HL-60/S4 treated with phorbol 12-myristate 13-acetate at 8.2 ng/mL for 4 days and 3 days (cell line): Measurements from ENCODE around the gene AOAH.
"Not testable (repeated sequence)": the region's sequence is repeated elsewhere in the genome, so short reads cannot be mapped to it uniquely, and the experiment has no call there.

Source experiments
- in situ Hi-C: fragments of 300-500 bp; cut with MboI; formaldehyde crosslinking; loops from 2 replicates; pipeline ENCODE4 v1.15.0; 2022; ENCODE audit warnings: low sequenced_read_pairs

AOAH gene

GRCh38 chr7:36658335-36659171 is 65.7 kb downstream of the AOAH start:
- in situ Hi-C loops = no loop called here

GRCh38 chr7:36657036-36657660 is 67.1 kb downstream of the AOAH start:
- in situ Hi-C loops = no loop called here

DNA sequence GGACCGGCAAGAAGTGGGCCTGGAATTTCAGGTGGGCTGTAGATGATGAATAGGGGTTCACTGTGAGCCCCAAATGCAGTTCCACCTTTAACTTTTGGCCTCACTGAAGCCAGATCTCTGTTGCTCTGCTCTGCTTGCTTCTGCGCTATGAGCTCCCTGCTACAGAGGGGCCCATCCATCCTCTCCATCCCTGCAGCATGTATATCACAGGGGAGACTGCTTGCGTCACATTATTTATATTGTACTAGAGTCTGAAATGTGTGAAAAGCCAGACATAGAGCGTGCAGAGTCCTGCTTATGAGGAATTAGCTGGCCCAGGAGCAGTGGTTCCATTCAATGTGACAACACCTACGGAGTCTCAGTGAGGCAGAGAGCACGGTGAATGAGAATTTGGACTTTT is 69.9 kb downstream of the AOAH start:
- in situ Hi-C loops = no loop called here

GRCh38 chr7:36653663-36654355 is 70.5 kb downstream of the AOAH start:
- in situ Hi-C loops = no loop called here

DNA sequence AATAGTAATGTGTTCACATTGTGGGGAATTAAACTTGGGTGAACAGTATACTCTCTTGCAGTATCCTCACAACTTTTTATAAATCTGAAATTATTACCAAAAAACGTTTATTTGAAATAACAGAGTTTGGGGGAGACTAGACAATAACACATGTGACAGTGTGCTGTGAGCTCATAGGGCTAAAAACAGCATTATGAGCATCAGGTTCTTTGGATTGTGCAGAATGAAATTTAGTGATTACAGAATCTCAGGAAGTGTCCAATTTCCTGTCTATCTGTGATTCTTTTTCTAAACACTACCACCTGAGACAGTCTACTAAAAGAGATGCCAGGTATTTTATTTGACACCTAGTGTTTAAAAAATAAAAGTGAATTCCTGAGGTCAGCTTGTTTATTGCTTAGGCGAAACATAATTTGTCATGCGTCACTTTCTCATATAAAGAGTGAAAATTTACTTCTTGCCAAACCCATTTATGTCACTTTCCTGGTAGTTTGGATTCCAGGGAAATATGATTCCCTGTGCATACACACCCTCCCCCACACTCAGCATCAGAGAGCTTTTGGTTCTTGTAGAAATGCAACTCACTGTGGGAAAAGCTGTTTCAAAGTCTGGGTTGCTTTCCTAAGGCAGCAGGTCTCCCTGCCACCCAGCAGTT is 71.2 kb downstream of the AOAH start:
- in situ Hi-C loops = no loop called here

GRCh38 chr7:36652431-36652830 is 71.9 kb downstream of the AOAH start:
- in situ Hi-C loops = no loop called here

GRCh38 chr7:36651404-36651803 is 72.9 kb downstream of the AOAH start:
- in situ Hi-C loops = no loop called here

GRCh38 chr7:36650766-36651312 is 73.5 kb downstream of the AOAH start:
- in situ Hi-C loops = no loop called here

GRCh38 chr7:36650320-36650719 is 74.0 kb downstream of the AOAH start:
- in situ Hi-C loops = no loop called here

DNA sequence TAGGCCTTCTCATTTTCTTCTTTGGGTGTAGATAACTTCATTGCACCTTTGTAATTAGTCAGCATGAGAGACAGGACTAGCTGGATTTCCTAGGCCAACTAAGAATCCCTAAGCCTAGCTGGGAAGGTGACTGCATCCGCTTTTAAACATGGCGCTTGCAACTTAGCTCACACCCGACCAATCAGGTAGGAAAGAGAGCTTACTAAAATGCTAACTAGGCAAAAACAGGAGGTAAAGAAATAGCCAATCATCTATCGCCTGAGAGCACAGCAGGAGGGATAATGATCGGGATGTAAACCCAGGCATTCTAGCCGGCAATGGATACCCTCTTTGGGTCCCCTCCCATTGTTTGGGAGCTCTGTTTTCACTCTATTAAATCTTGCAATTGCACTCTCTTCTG is 75.0 kb downstream of the AOAH start:
- in situ Hi-C loops = not testable (repeated sequence)

DNA sequence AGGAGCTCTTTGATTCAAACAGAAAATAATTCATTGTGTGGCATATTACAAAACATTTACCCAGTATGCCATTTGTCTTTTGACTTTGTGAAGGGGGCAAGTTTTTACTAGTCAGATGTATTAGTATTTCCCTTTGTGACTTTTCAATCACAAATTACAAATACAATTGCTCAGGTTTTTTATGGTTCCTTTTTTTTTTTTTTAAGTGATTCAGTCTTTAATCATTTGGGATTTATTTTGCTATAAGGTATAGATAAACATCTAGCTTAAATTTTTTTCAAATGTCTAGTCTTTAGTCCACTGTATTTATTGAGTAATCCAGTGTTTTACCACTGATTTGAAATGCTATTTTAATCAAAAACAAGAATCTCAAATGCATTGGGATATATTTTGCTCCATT is 75.9 kb downstream of the AOAH start:
- in situ Hi-C loops = no loop called here

- in situ Hi-C loops = no loop called here
Observed at GRCh38 chr7:36644625-36645422, 79.5 kb downstream of the AOAH start.

GRCh38 chr7:36642414-36642813 is 81.9 kb downstream of the AOAH start:
- in situ Hi-C loops = no loop called here

GRCh38 chr7:36642010-36642409 is 82.3 kb downstream of the AOAH start:
- in situ Hi-C loops = no loop called here

- in situ Hi-C loops = no loop called here
Observed at GRCh38 chr7:36640682-36641081, 83.6 kb downstream of the AOAH start.

GRCh38 chr7:36639826-36640225 is 84.5 kb downstream of the AOAH start:
- in situ Hi-C loops = no loop called here

DNA sequence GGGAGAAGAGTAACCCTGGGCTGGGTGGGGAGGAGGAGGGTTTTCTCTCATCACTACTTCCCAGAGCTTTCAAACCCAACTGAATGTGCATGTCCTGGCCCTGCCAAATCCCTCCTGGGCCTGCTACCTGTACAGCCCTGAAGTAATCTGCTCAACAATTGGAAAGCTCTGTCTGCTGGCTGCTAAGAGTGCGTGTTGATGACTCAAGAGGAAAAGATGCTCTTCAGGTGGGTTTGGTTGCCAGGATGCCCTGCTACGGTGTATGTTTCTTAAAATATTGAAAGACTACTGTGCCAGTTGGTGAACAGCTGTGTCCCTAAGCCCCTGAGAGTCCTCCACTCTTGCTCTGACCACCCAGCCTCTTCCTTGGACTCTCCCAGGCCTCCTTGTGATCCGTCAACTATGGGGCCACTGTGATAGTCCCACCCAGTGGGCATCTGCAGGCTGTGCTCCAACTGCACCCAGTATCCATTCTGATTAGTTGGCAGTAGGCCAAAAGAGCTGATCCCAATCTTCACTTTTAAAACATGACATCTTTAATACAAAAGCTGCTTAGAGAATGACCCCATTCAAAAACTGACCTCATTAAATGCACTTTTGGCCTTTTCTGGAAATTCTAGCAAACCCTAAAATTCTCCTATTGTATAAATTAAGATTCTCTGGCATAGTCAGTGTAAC is 85.6 kb downstream of the AOAH start:
- in situ Hi-C loops = no loop called here

DNA sequence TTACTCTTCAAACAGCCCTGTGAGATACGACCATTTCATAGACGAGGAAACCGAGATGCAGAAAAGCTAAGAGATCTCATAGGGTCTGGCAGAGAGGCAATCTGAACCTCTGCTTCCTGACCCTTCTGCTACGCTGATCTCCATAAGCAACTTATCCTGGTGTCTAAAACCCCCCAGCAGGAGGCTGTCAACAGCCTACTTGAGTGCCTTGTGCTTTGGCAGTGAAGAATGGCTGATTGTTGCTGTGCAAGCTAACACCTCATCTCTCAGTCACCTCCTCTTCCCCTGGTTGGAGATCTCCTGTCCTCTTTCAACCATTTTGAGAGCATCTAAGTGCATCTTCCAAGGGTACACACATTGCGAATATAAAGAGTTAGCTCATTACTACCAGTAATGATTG is 86.2 kb downstream of the AOAH start:
- in situ Hi-C loops = no loop called here

DNA sequence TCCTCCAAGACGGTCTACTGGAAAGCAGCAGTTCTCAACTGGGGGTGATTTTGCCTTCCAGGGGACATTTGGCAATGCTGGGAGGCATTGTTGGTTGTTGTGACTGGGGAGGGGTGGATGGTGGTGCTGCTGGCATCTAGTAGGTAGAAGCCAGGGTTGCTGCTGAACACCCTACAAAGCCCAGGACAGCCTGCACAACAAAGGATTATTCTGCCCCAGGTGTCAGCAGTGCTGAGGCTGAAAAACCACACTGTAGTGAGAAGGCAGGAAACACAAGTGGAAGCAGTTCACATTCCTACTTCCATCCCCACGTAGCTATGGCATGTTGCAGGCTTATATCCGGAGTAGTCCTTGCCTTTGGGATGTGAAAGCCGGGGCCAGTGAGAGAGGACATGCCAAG is 86.9 kb downstream of the AOAH start:
- in situ Hi-C loops = no loop called here

DNA sequence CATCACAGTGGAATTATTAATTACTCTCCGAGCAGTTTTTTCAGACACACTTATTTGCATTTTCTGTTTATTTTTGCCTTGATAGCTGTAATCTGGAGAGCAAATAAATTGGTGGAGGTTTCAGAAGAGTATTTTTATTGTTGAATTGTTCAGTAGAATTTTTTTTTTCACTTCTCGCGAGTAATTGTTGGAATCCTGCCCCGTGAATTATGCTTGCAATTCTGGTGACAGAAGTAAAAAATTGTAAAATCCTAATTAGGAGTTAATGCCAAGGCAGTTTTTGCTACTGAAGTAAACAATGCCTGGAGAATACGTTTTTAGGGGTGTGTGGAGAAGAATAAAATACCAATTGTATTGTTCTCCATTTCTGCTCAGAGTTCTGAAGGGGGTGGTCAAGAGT is 88.2 kb downstream of the AOAH start:
- in situ Hi-C loops = no loop called here
